NT2/D1 (cell line): ENCODE data around the gene OR6K2.

ENCODE experiments used
- YY1 ChIP-seq: IDR thresholded peaks from 2 replicates; pipeline ENCODE4 v1.6.1; 2011; ENCODE audit not compliant: insufficient read length, insufficient read depth
- ZNF274 ChIP-seq: IDR thresholded peaks from 2 replicates; pipeline ENCODE4 v1.6.1; 2011; ENCODE audit warnings: mild to moderate bottlenecking, low read depth, low read length

GRCh38 chr1:158716335-158716734 is 15.9 kb upstream of the OR6K2 start:
- no peak for TF ChIP-seq YY1
- no peak for TF ChIP-seq ZNF274
